Activated CD4-positive, alpha-beta T cell treated with anti-CD3 and anti-CD28 coated beads for 48 hours (primary cell): Measurements from ENCODE around the gene RELN.

Experiments
- DNase-seq: peaks from one replicate; pipeline ENCODE4 v3.0.0-alpha.2; 2020

The RELN gene

GRCh38 chr7:103445228-103446048 lies 544.0 kb downstream of the RELN start:
- DNase-seq: no peak

- DNase-seq: no peak
Measured at GRCh38 chr7:103439661-103440060, 549.8 kb downstream of the RELN start.

- no peak for DNase-seq
Measured at GRCh38 chr7:103437623-103438022, 551.8 kb downstream of the RELN start.

GRCh38 chr7:103432712-103433111 lies 556.7 kb downstream of the RELN start:
- DNase-seq: no peak

GRCh38 chr7:103425177-103425576 lies 564.3 kb downstream of the RELN start:
- DNase-seq: no peak

GRCh38 chr7:103423467-103424179 lies 565.8 kb downstream of the RELN start:
- DNase-seq: no peak
